Lower leg skin (tissue), 4 donors: ENCODE results near the gene GRWD1. TPM values are rescaled to one million over a fixed set of nuclear protein-coding genes. Genes with fewer than 3 reads are reported as not detected.

ENCODE experiments used
- DNase-seq, 2 donors: peaks; one replicate each; pipeline ENCODE4 v3.0.0-alpha.2; 2019; ENCODE audit warnings: low spot score in 2 of 2
- H3K4me3 ChIP-seq: fragments of 200-600 bp; sonication (generic); 2 replicates; pipeline ENCODE4 v1.5.1; 2017; ENCODE audit warnings: mild to moderate bottlenecking, low read depth; ENCODE audit not compliant: poor library complexity, severe bottlenecking
- POLR2A ChIP-seq, 2 donors: fragments of 450-650 bp; IDR thresholded peaks; one replicate each; pipeline ENCODE4 v1.6.1; 2016 to 2017; ENCODE audit warnings: antibody characterized with exemption in 2 of 2, mild to moderate bottlenecking in 1 of 2, moderate library complexity in 1 of 2
- WGBS, 2 donors: methylation state at CpG; one replicate each; pipeline ENCODE4 v1.1.5; 2018; 5-methylcytosine and 5-hydroxymethylcytosine counted together
- intact Hi-C: fragments of 100-400 bp; cut with DNase I; formaldehyde crosslinking; loops from one replicate; pipeline ENCODE4 v1.15.0; 2023; ENCODE audit warnings: low total_unique reads
- total RNA-seq, 4 donors: library from RNA; depleted of rRNA; stranded (reverse); fragments of >200 nt; gene quantifications; one replicate each; pipeline ENCODE4 v1.1.0, GENCODE V29; 2016
- TF ChIP-seq, protein P1 (sequence below), 3 donors: fragments of 450-650 bp; IDR thresholded peaks; one replicate each; pipeline ENCODE4 v1.5.1; 2016; ENCODE audit warnings: antibody characterized with exemption in 3 of 3, mild to moderate bottlenecking in 3 of 3, moderate library complexity in 2 of 3

GRWD1 gene
- total RNA-seq, 4 donors from 2014 or later, result 33.3 to 44.4 (median 39.3) TPM

- intact Hi-C loops, result no loop called here
- DNase-seq, result no peak
- H3K4me3 ChIP-seq, result no peak overlapping the region
Measured at GRCh38 chr19:48479686-48480085, 33.9 kb downstream of the GRWD1 start.

DNA sequence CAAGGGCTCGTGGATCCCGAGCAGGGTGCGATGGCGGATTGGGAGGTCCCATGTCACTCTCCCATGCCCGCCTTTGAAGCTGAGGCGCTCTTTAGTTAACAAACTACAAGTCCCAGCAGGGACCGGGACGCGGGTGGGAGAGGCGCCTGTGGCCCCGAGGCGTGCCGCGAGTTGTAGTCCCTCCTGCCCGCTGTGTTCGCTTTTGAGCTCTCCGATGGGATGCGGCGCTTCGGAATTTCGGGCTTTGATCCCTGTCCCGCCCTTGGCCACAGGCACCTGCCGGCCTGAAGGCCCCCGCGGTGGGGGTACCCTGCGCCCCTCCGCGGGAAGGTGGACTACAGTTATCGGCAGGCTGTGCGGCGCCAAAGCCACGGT lies 34.4 kb downstream of the GRWD1 start:
- 1 to 9% methylated on average over 18 to 23 of the region's 32 CpGs for WGBS, 2 donors
- DNase-seq, result peak in 1 of 2 donors; percentile 95
- TF ChIP-seq, protein P1, sequence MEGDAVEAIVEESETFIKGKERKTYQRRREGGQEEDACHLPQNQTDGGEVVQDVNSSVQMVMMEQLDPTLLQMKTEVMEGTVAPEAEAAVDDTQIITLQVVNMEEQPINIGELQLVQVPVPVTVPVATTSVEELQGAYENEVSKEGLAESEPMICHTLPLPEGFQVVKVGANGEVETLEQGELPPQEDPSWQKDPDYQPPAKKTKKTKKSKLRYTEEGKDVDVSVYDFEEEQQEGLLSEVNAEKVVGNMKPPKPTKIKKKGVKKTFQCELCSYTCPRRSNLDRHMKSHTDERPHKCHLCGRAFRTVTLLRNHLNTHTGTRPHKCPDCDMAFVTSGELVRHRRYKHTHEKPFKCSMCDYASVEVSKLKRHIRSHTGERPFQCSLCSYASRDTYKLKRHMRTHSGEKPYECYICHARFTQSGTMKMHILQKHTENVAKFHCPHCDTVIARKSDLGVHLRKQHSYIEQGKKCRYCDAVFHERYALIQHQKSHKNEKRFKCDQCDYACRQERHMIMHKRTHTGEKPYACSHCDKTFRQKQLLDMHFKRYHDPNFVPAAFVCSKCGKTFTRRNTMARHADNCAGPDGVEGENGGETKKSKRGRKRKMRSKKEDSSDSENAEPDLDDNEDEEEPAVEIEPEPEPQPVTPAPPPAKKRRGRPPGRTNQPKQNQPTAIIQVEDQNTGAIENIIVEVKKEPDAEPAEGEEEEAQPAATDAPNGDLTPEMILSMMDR (IDR thresholded peaks at IDR 0.05), result no peak
- no peak for TF ChIP-seq POLR2A (IDR thresholded peaks at IDR 0.05)
- intact Hi-C loops, result no loop called here
- H3K4me3 ChIP-seq, result peak overlapping the region; percentile 32

More at GRCh38 chr19:48479686-48480085, 33.9 kb downstream of the GRWD1 start:
- TF ChIP-seq, protein P1 (IDR thresholded peaks at IDR 0.05), result no peak
- TF ChIP-seq POLR2A (IDR thresholded peaks at IDR 0.05), result no peak
- 59 to 69% methylated on average over 3 to 7 of the region's 7 CpGs for WGBS, 2 donors

GRCh38 chr19:48480558-48481500 lies 35.0 kb downstream of the GRWD1 start:
- intact Hi-C loops, result no loop called here
- 6 to 10% methylated on average over 52 of the region's 52 CpGs for WGBS, 2 donors
- peak overlapping the region; percentile 32 for H3K4me3 ChIP-seq
- peak in 1 of 2 donors; percentile 92 for DNase-seq
- TF ChIP-seq, protein P1 (IDR thresholded peaks at IDR 0.05), result no peak
- TF ChIP-seq POLR2A (IDR thresholded peaks at IDR 0.05), result no peak

DNA sequence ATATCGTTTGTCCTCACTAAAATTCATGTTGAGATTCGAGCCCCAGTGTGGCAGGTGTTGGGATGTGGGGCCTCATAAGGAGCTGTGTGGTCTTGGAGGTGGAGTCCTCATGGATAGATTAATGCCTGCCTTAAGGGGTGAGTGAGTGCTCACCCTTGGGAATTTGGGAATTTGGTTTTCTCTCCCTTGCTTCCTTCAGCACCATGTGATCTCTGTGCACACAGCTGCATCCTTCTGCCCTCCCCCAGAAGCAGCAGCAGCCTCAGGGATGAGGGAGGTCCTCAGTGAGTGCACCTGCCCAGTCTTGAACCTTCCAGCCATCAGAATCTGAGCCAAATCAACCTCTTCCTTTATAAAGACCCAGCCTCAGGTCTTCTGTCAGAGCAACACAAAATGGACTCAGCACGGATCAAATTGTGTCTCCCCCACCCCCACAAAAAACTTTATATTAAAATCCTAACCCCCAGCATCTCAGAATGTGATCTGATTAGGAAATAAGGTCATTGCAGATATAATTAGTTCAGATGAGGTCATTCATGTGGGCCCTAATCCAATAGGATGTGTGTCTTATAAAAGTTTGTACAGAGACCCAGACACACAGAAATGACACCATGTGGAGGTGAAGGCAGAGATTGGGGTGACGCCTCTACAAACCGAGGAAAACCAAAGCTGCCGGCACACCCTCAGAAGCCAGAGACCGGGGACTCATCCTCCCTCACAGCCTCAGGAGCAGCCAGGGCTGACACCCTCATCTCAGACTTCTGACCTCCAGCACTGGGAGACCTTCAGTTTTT lies 36.3 kb downstream of the GRWD1 start:
- TF ChIP-seq POLR2A (IDR thresholded peaks at IDR 0.05), result no peak
- TF ChIP-seq, protein P1 (IDR thresholded peaks at IDR 0.05), result no peak
- no peak overlapping the region for H3K4me3 ChIP-seq
- 43 to 52% methylated on average over 7 of the region's 7 CpGs for WGBS, 2 donors
- intact Hi-C loops, result no loop called here
- no peak for DNase-seq

- WGBS, 2 donors, result 91 to 100% methylated on average over 1 of the region's 3 CpGs
- no peak for TF ChIP-seq POLR2A (IDR thresholded peaks at IDR 0.05)
- TF ChIP-seq, protein P1 (IDR thresholded peaks at IDR 0.05), result no peak
- intact Hi-C loops, result no loop called here
- no peak overlapping the region for H3K4me3 ChIP-seq
- no peak for DNase-seq
Measured at GRCh38 chr19:48483301-48483700, 37.5 kb downstream of the GRWD1 start.
